Astrocyte (in vitro differentiated cells and primary cell): ENCODE data around the gene MAP2K2. TPM values are rescaled to one million over a fixed set of nuclear protein-coding genes. Genes with fewer than 3 reads are reported as not detected.

Experiments used
- DNase-seq: peaks from one replicate; pipeline ENCODE4 v3.0.0-alpha.2; 2010; ENCODE audit warnings: low read depth
- FAIRE-seq: peaks from 2 replicates; lab custom pipeline; 2011; peaks lifted over from hg19 to GRCh38; lab: Jason Lieb, UNC
- H2AFZ ChIP-seq: 2 replicates; pipeline ENCODE4 v1.6.0; 2012; ENCODE audit warnings: low read depth, low read length, inconsistent platforms
- H3K27ac ChIP-seq: 2 replicates; pipeline ENCODE4 v1.5.1; 2011; ENCODE audit warnings: low read depth, low read length, inconsistent platforms
- H3K27me3 ChIP-seq: 2 replicates; pipeline ENCODE4 v1.6.0; 2011; ENCODE audit warnings: low read length, inconsistent platforms; ENCODE audit not compliant: insufficient read depth
- H3K36me3 ChIP-seq: 2 replicates; pipeline ENCODE4 v1.5.1; 2011; ENCODE audit warnings: low read length, inconsistent platforms; ENCODE audit not compliant: insufficient read depth
- H3K4me1 ChIP-seq: 2 replicates; pipeline ENCODE4 v1.5.1; 2011; ENCODE audit warnings: low read length, inconsistent platforms; ENCODE audit not compliant: insufficient read depth
- H3K4me2 ChIP-seq: 2 replicates; pipeline ENCODE4 v1.6.0; 2012; ENCODE audit warnings: low read length, inconsistent platforms
- H3K4me3 ChIP-seq: 2 replicates; pipeline ENCODE4 v1.5.1; 2011; ENCODE audit warnings: low read depth, mild to moderate bottlenecking, low read length, inconsistent platforms; ENCODE audit not compliant: insufficient read depth
- H3K79me2 ChIP-seq: 2 replicates; pipeline ENCODE4 v1.6.0; 2012; ENCODE audit warnings: mild to moderate bottlenecking, low read length, inconsistent platforms; ENCODE audit not compliant: insufficient read depth
- H3K9ac ChIP-seq: 2 replicates; pipeline ENCODE4 v1.6.0; 2012; ENCODE audit warnings: mild to moderate bottlenecking, low read length, inconsistent platforms
- H3K9me3 ChIP-seq: 2 replicates; pipeline ENCODE4 v1.5.1; 2012; ENCODE audit warnings: low read depth, mild to moderate bottlenecking, low read length, inconsistent platforms; ENCODE audit not compliant: insufficient read depth
- H4K20me1 ChIP-seq: 2 replicates; pipeline ENCODE4 v1.6.0; 2012; ENCODE audit warnings: low read length, inconsistent platforms; ENCODE audit not compliant: insufficient read depth
- H3K27ac Mint-ChIP-seq: one replicate; pipeline ENCODE4 v1.8.0; 2021; ENCODE audit warnings: mild to moderate bottlenecking, mixed read lengths; ENCODE audit not compliant: unreplicated experiment
- H3K27me3 Mint-ChIP-seq: one replicate; pipeline ENCODE4 v1.8.0; 2021; ENCODE audit warnings: low read depth, mixed read lengths; ENCODE audit not compliant: unreplicated experiment
- H3K36me3 Mint-ChIP-seq: one replicate; pipeline ENCODE4 v1.8.0; 2021; ENCODE audit warnings: low read depth, mixed read lengths; ENCODE audit not compliant: unreplicated experiment
- H3K4me1 Mint-ChIP-seq: one replicate; pipeline ENCODE4 v1.8.0; 2021; ENCODE audit warnings: low read depth, mixed read lengths; ENCODE audit not compliant: unreplicated experiment
- H3K4me3 Mint-ChIP-seq: one replicate; pipeline ENCODE4 v1.8.0; 2021; ENCODE audit warnings: mild to moderate bottlenecking, moderate library complexity, mixed read lengths; ENCODE audit not compliant: unreplicated experiment
- H3K9me3 Mint-ChIP-seq: one replicate; pipeline ENCODE4 v1.8.0; 2021; ENCODE audit warnings: mild to moderate bottlenecking, mixed read lengths; ENCODE audit not compliant: unreplicated experiment
- EZH2 ChIP-seq: IDR thresholded peaks from 2 replicates; pipeline ENCODE4 v1.6.1; 2012; ENCODE audit warnings: mild to moderate bottlenecking, low read length, inconsistent platforms; ENCODE audit not compliant: insufficient read depth
- total RNA-seq: library from RNA; stranded (reverse); gene quantifications from 2 replicates; pipeline ENCODE4 v1.2.1, GENCODE V29; 2021
- TF ChIP-seq, protein P1 (sequence below): IDR thresholded peaks from 2 replicates; pipeline ENCODE4 v1.5.1; 2011; ENCODE audit warnings: low read depth, mild to moderate bottlenecking, inconsistent platforms, low read length, moderate library complexity; ENCODE audit not compliant: insufficient read depth

Gene MAP2K2
- total RNA-seq, 1 donor from 2014 or later = 190 TPM

DNA sequence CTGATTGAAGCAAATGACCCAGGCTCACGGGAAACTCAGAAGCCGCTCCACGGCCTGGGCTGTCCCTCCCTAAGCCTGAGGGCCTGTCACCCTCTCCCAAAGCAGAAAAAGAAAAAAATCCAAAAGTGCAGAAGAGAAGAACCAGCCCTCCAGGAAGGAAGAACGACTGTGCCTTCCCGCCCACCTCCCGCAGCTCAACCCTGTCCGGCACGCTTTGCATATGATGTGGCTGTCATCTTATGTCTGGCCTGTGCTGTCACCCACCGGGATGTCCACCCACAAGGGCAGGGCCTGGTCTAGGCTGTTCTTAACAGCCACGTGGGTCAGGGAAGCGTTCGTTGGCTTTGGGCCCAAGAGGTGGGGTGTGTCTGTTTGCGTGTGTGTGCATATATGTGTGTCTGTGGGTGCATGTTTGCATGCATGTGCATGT lies 70.9 kb downstream of the MAP2K2 start:
- Mint-ChIP-seq H3K27me3 (no peaks in the 10 kb centered on the region), H3K4me3 (peak overlapping the region; percentile 58), H3K36me3 (peaks cover 29% of the 10 kb centered on the region), H3K9me3 (no peaks in the 10 kb centered on the region), H3K27ac (peak overlapping the region; percentile 47), H3K4me1 (peaks cover 25% of the 10 kb centered on the region)
- TF ChIP-seq, protein P1, sequence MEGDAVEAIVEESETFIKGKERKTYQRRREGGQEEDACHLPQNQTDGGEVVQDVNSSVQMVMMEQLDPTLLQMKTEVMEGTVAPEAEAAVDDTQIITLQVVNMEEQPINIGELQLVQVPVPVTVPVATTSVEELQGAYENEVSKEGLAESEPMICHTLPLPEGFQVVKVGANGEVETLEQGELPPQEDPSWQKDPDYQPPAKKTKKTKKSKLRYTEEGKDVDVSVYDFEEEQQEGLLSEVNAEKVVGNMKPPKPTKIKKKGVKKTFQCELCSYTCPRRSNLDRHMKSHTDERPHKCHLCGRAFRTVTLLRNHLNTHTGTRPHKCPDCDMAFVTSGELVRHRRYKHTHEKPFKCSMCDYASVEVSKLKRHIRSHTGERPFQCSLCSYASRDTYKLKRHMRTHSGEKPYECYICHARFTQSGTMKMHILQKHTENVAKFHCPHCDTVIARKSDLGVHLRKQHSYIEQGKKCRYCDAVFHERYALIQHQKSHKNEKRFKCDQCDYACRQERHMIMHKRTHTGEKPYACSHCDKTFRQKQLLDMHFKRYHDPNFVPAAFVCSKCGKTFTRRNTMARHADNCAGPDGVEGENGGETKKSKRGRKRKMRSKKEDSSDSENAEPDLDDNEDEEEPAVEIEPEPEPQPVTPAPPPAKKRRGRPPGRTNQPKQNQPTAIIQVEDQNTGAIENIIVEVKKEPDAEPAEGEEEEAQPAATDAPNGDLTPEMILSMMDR = no peak
- TF ChIP-seq EZH2 = no peak
- Histone ChIP-seq H3K79me2 (peaks cover 95% of the 10 kb centered on the region), H3K9ac (peak overlapping the region; percentile 52), H3K27me3 (no peaks in the 10 kb centered on the region), H3K4me2 (peak overlapping the region; percentile 67), H2AFZ (no peak overlapping the region), H3K4me3 (no peak overlapping the region), H3K4me1 (peaks cover 24% of the 10 kb centered on the region), H4K20me1 (peaks cover 90% of the 10 kb centered on the region), H3K9me3 (no peaks in the 10 kb centered on the region), H3K27ac (peak overlapping the region; percentile 72), H3K36me3 (peaks cover 17% of the 10 kb centered on the region)
- DNase-seq (no peak), FAIRE-seq (no peak)

DNA sequence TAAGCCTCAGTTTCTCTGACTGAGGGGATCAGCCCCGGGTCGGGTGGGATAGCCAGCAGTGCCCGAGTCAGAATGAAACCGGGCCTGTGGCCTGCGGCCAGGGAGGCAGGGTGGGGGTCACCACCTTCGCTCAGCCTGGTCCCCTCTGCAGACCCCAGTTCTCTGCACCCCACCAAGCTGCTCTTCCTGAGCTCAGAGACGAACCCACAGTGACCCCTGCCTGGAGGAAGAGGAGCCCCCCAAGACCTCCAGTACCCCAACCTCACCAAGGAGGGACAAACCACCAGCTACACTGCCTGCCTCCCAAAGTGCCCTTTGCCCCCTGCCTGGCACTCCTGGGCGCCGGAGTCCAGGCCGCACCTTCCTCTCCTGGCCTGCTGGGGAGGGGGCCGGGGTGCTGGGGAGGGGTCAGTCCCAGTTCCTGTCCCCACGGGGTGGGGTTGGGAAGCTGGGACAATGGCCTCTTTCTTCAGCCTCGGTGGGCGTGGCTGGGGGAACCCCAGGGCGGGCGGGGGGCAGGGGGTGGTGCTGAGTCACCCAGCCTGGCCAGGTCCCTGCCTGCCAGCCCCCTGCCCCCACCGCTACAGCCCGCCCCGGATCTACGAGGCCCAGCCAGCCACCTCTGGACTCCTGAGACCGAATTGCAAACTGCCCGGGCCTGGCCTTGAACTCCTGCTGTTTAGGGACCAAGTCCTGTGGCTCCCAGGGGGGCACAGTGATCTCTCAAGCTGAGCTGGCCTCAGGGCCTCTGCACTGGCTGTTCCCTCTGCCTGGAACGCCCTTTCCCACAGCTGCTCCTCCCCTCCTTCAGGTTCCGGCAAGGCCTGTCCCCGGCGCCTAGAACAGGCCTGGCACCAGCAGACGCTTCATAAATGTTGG lies 71.6 kb downstream of the MAP2K2 start:
- Mint-ChIP-seq H3K36me3 (peaks cover 29% of the 10 kb centered on the region), H3K4me1 (peaks cover 23% of the 10 kb centered on the region), H3K4me3 (peak overlapping the region; percentile 58), H3K27ac (peak overlapping the region; percentile 47), H3K9me3 (no peaks in the 10 kb centered on the region), H3K27me3 (no peaks in the 10 kb centered on the region)
- H3K27me3 ChIP-seq = no peaks in the 10 kb centered on the region
- peaks cover 90% of the 10 kb centered on the region for H3K79me2 ChIP-seq
- peaks cover 20% of the 10 kb centered on the region for H3K4me1 ChIP-seq
- peaks cover 85% of the 10 kb centered on the region for H4K20me1 ChIP-seq
- H3K36me3 ChIP-seq = peaks cover 17% of the 10 kb centered on the region
- H3K9ac ChIP-seq = peak overlapping the region; percentile 69
- no peaks in the 10 kb centered on the region for H3K9me3 ChIP-seq
- FAIRE-seq (no peak), DNase-seq (peak; percentile 48)
- H3K4me3 ChIP-seq = no peak overlapping the region
- TF ChIP-seq, protein P1 = no peak
- no peak for TF ChIP-seq EZH2
- H2AFZ ChIP-seq = no peak overlapping the region
- H3K4me2 ChIP-seq = peak overlapping the region; percentile 67
- peak overlapping the region; percentile 72 for H3K27ac ChIP-seq
